ENCODE results near the gene APOBEC4. TPM values are rescaled to one million over a fixed set of nuclear protein-coding genes. Genes with fewer than 3 reads are reported as not detected.

The APOBEC4 gene
- total and polyA plus RNA-seq, 2 of the 13 experiments (the other 11 are each of a cell fraction or from before 2014, with no cell fraction given) = not detected

- peak overlapping the region; percentile 22 for H3K27ac ChIP-seq (ENCODE audit: extremely low read length, insufficient read depth, low read length)
- no peak for FAIRE-seq
- H3K4me3 ChIP-seq (replicated peaks in 1 of 3; ENCODE audit: insufficient read depth in 1 of 3, low read depth in 2 of 3, low read length in 3 of 3) = peak overlapping the region in 2 of 3 experiments; percentile 30 to 31; a peak in 3 of 6 replicates
- peaks cover 23% of the 10 kb centered on the region for H3K79me2 ChIP-seq (ENCODE audit: insufficient read depth, low read length)
- H3K27me3 ChIP-seq (ENCODE audit: control insufficient read depth in 1 of 2, insufficient read depth in 2 of 2, low read length in 2 of 2) = no peaks in the 10 kb centered on the region
- H4K20me1 ChIP-seq (ENCODE audit: insufficient read depth, low read length) = no peaks in the 10 kb centered on the region
- ATAC-seq = no peak
- no peak overlapping the region for H2AFZ ChIP-seq (ENCODE audit: low read length)
- no TSS peak for BruUV-seq (replicated peaks)
- ChIA-PET POLR2A (no interaction called here), CTCF (ENCODE audit: low intra/inter-chr PET ratio, low total read pairs) (no interaction called here)
- no peak overlapping the region for H3K9ac ChIP-seq (ENCODE audit: insufficient read depth, low read depth, low read length)
- peaks cover 52% of the 10 kb centered on the region for H3K4me1 ChIP-seq (ENCODE audit: insufficient read depth, low read length)
- H3K4me2 ChIP-seq (ENCODE audit: low read depth, low read length) = peak overlapping the region; percentile 44
- no peaks in the 10 kb centered on the region for H3K9me3 ChIP-seq (ENCODE audit: low read length)
- no peaks in the 10 kb centered on the region for H3K36me3 ChIP-seq (replicated peaks in 1 of 2; ENCODE audit: control insufficient read depth in 1 of 2, insufficient read depth in 2 of 2, low read length in 2 of 2)
- 5% methylated on average over 1 of the region's 1 CpG for WGBS (ENCODE audit: low lambda C conversion rate)
- in situ Hi-C loops (cut with HindIII; ENCODE audit: extremely low pct_ligation_motif_present, low pct_unique_long_range_greater_than_20kb) = loop anchor here (10.0 kb wide), 1 partner anchor 55 kb away; no protein-coding TSS in a partner anchor
- peak; percentile 81 for DNase-seq (ENCODE audit: low spot score)
- intact Hi-C loops (cut with micrococcal nuclease; ENCODE audit: unreplicated experiment) = no loop called here
- no peak for TF ChIP-seq HDAC1 (CRISPR knock-in tag; IDR thresholded peaks at IDR 0.05)
- no peak for TF ChIP-seq ARNT (IDR thresholded peaks at IDR 0.05)
- no peak for TF ChIP-seq ZBTB39 (CRISPR knock-in tag; IDR thresholded peaks at IDR 0.05)
- TF ChIP-seq CREM (IDR thresholded peaks at IDR 0.05) = peak; percentile 47; the same call in 1 of the 2 replicates
- TF ChIP-seq CREM (CRISPR knock-in tag; IDR thresholded peaks at IDR 0.05) = no peak
- TF ChIP-seq ZNF792 (CRISPR knock-in tag; IDR thresholded peaks at IDR 0.05) = no peak
- no peak for TF ChIP-seq SP2 (CRISPR knock-in tag; IDR thresholded peaks at IDR 0.05)
- TF ChIP-seq ZKSCAN5 (CRISPR knock-in tag; IDR thresholded peaks at IDR 0.05) = no peak
- TF ChIP-seq HNF1A (IDR thresholded peaks at IDR 0.05; ENCODE audit: low read depth) = no peak
- no peak for TF ChIP-seq HNF1A (CRISPR knock-in tag; IDR thresholded peaks at IDR 0.05; ENCODE audit: borderline replicate concordance)
- TF ChIP-seq ZNF205 (CRISPR knock-in tag; IDR thresholded peaks at IDR 0.05) = no peak
- TF ChIP-seq NR1H2 (CRISPR knock-in tag; IDR thresholded peaks at IDR 0.05; ENCODE audit: borderline replicate concordance, low read depth) = no peak
- TF ChIP-seq ZNF546 (CRISPR knock-in tag; conservative IDR thresholded peaks at IDR 0.05) = no peak
- no peak for TF ChIP-seq BORCS8-MEF2B (CRISPR knock-in tag; IDR thresholded peaks at IDR 0.05)
- TF ChIP-seq RFX1 (IDR thresholded peaks at IDR 0.05) = no peak
- no peak for TF ChIP-seq ZNF496 (CRISPR knock-in tag; IDR thresholded peaks at IDR 0.05; ENCODE audit: insufficient replicate concordance)
- TF ChIP-seq AKAP8 (CRISPR knock-in tag; IDR thresholded peaks at IDR 0.05) = no peak
- no peak for TF ChIP-seq KAT7 (CRISPR knock-in tag; IDR thresholded peaks at IDR 0.05; ENCODE audit: borderline replicate concordance)
- no peak for TF ChIP-seq THYN1 (CRISPR knock-in tag; IDR thresholded peaks at IDR 0.05; ENCODE audit: borderline replicate concordance, low read depth)
- TF ChIP-seq TEF (CRISPR knock-in tag; IDR thresholded peaks at IDR 0.05) = no peak
- 0 out of 2 replicates have a peak, but pooled peaks have one; percentile 17 for TF ChIP-seq NR2F6 (IDR thresholded peaks at IDR 0.05)
- no peak for TF ChIP-seq NR2F6 (CRISPR knock-in tag; IDR thresholded peaks at IDR 0.05)
Observed at GRCh38 chr1:183640193-183640592, 12.9 kb downstream of the APOBEC4 start.
